T47D (cell line): ENCODE results near the gene EED.

Experiments used
- DNase-seq, 2 experiments: peaks; one replicate each; pipeline versions ENCODE4 v3.0.0 to v3.0.0-alpha.2; 2011 to 2012; ENCODE audit warnings: low read depth in 1 of 2, low spot score in 1 of 2
- JUND ChIP-seq: IDR thresholded peaks from 2 replicates; pipeline ENCODE4 v1.6.1; 2012; ENCODE audit warnings: low read depth
- in situ Hi-C: cut with HindIII; loops from 2 replicates; pipeline ENCODE4 v1.10.0; 2016; ENCODE audit warnings: low sequenced_read_pairs, low pct_unique_long_range_greater_than_20kb

The EED gene

GRCh38 chr11:86244522-86245368 lies at the start of gene EED:
Gene EED, plus strand, starts transcription at chr11:86244753. Its CDS starts 477 bp downstream, at chr11:86245230.
- peak; percentile 85 for TF ChIP-seq JUND
- DNase-seq: peak; percentile 85 to 97
- in situ Hi-C loops: no loop called here

DNA sequence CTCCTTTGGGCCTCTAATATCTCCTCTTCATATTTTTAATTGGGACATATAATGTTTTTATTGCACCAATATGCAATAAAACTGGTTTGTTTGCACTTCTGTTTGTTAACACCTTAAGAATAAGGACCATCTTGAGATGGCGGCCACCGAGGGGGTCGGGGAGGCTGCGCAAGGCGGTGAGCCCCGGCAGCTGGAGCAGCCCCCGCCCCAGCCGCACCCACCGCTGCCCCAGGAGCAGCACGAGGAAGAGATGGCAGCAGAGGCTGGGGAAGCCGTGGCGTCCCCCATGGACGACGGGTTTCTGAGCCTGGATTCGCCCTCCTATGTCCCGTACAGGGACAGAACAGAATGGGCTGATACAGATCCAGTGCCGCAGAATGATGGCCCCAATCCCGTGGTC lies 49.6 kb upstream of the EED start:
- no peak for DNase-seq
- no peak for TF ChIP-seq JUND
- in situ Hi-C loops: no loop called here

DNA sequence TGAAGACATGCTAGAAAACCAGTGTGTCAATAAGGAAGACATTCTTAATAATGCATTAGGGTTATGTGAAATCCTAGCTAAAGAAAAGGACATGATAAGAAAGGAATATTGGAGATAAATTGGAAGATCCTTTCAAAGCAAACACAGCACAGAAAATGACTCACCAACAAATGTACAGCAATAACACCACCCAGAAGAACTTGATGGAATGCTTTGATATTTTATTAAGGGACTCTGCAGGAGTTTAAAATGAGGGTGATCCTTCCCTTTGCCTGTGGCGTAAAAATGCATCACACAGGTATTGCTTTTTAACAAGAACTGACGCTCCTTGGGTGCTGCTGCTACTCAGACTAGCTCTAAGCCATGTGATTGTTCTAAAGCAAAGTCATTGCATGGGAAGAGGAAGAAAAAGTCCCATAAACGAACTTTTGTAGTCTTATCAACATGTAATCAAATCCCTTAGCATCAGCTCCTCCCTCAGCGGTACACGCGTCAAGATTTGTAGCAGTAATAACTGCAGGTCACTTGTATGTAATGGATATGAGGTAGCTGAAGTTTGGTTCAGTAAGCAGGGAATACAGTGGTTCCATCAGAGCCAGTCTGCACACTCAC lies 48.4 kb upstream of the EED start:
- in situ Hi-C loops: no loop called here
- DNase-seq: no peak
- TF ChIP-seq JUND: no peak

GRCh38 chr11:86196913-86197312 lies 47.6 kb upstream of the EED start:
- in situ Hi-C loops: no loop called here
- no peak for TF ChIP-seq JUND
- no peak for DNase-seq

- DNase-seq: no peak
- TF ChIP-seq JUND: no peak
- in situ Hi-C loops: no loop called here
These were observed 47.1 kb upstream of the EED start for GRCh38 chr11:86197448-86197847.

DNA sequence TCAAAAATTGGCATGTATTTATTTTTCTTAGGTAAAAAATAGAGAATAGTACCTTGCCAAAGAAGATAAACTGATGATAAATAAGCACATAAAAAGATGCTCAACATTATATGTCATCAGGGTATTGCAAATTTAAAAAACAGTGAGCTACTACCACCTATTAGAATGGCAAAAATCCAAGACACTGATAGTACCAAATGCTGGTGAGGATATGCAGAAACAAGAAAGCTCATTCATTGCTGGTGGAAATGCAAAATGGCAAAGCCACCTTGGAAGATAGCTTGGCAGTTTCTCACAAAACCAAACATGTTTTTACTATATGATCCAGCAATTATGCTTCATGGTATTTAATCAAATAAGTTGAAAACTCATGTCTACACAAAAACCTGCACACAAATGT lies 46.4 kb upstream of the EED start:
- in situ Hi-C loops: no loop called here
- TF ChIP-seq JUND: no peak
- DNase-seq: no peak

DNA sequence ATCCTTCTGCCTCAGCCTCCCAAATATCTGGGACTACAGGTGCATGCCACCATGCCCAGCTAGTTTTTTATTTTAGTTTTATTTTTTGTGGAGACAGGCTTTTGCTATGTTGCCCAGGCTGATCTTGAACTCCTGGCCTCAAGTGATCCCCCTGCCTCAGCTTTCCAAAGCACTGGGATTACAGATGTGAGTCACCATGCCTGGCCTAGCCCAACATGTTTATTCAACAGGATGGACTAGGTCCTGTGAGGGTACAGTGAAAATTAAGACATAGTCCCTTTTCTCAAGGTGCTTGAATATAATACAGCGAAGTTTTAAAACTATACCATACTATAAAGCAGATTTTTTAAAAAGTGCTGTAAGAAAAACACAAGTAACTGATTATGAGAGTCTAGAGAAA lies 45.2 kb upstream of the EED start:
- DNase-seq: no peak
- in situ Hi-C loops: no loop called here
- TF ChIP-seq JUND: no peak

GRCh38 chr11:86201371-86201884 lies 43.1 kb upstream of the EED start:
- TF ChIP-seq JUND: no peak
- in situ Hi-C loops: no loop called here
- DNase-seq: no peak

DNA sequence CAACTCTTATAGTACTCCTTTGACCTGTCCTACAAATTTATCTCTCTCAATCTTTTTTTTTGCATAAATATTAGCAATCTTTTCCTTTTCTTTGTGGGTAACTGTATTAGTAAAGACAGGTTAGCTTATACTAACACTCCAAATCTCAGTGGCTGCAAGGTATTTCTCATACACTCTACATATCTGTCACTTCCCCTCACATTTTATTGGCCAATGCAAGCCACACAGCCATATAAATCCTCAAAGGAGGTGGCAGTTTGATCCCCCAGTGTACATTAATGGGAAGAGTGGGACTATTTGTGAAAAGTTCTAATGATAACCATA lies 42.6 kb upstream of the EED start:
- in situ Hi-C loops: no loop called here
- no peak for TF ChIP-seq JUND
- no peak for DNase-seq

GRCh38 chr11:86204356-86204755 lies 40.2 kb upstream of the EED start:
- TF ChIP-seq JUND: no peak
- in situ Hi-C loops: no loop called here
- no peak for DNase-seq

- no peak for TF ChIP-seq JUND
- in situ Hi-C loops: no loop called here
- no peak for DNase-seq
These were observed 38.9 kb upstream of the EED start for GRCh38 chr11:86205421-86206336.

- DNase-seq: no peak
- no peak for TF ChIP-seq JUND
- in situ Hi-C loops: no loop called here
These were observed 38.2 kb upstream of the EED start for GRCh38 chr11:86206337-86206695.

DNA sequence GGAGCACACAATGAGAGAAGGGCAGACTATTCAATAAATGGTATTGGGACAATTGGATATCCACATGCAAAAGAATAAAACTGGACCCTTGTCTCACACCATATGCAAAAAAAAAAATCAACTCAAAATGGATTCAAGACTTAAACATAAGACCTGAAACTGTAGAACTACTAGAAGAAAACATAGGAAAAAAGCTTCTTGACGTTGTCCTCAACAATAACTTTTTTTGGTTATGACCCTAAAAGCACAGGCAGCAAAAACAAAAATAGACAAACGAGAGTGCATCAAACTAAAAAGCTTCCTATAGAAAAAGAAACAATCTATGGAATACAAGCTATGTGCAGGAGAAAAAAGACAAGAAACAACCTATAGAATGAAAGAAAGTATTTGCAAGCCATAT lies 37.1 kb upstream of the EED start:
- no peak for TF ChIP-seq JUND
- in situ Hi-C loops: no loop called here
- DNase-seq: no peak
